Right atrium auricular region (tissue), 2 donors: ENCODE data around the gene FGR. TPM values are rescaled to one million over a fixed set of nuclear protein-coding genes. Genes with fewer than 3 reads are reported as not detected.

Source experiments
- DNase-seq: peaks from one replicate; pipeline ENCODE4 v3.0.0-alpha.2; 2019; ENCODE audit warnings: low spot score
- H3K27ac ChIP-seq, 2 donors: fragments of 200-600 bp; sonication (generic); 1 replicate in 1 of 2; 2 replicates in 1 of 2; pipeline ENCODE4 v1.5.1; 2016 to 2019
- H3K27me3 ChIP-seq, 2 donors: fragments of 200-600 bp; sonication (generic); one replicate each; pipeline versions ENCODE4 v1.5.1 to v1.6.0; 2017 to 2019
- H3K36me3 ChIP-seq: fragments of 200-600 bp; sonication (generic); one replicate; pipeline ENCODE4 v1.5.1; 2016
- H3K4me1 ChIP-seq, 2 donors: fragments of 200-600 bp; sonication (generic); one replicate each; pipeline versions ENCODE4 v1.5.1 to v1.6.0; 2017 to 2019
- H3K4me3 ChIP-seq, 2 donors: fragments of 200-600 bp; sonication (generic); 1 replicate in 1 of 2; 2 replicates in 1 of 2; pipeline ENCODE4 v1.5.1; 2017 to 2019; ENCODE audit warnings: mild to moderate bottlenecking in 1 of 2, moderate library complexity in 1 of 2
- H3K9me3 ChIP-seq, 2 donors: fragments of 200-600 bp; sonication (generic); one replicate each; pipeline ENCODE4 v1.5.1; 2019
- total RNA-seq, 2 donors: library from RNA; depleted of rRNA; stranded (reverse); fragments of >200 nt; gene quantifications; one replicate each; pipeline ENCODE4 v1.1.0, GENCODE V29; 2016
- TF ChIP-seq, protein P1 (sequence below), 2 donors: fragments of 200-600 bp; sonication (generic); IDR thresholded peaks; one replicate each; pipeline ENCODE4 v1.5.1; 2019; ENCODE audit warnings: antibody characterized with exemption in 2 of 2

FGR gene
- total RNA-seq, 2 donors from 2014 or later: 5.7 to 19.8 TPM

DNA sequence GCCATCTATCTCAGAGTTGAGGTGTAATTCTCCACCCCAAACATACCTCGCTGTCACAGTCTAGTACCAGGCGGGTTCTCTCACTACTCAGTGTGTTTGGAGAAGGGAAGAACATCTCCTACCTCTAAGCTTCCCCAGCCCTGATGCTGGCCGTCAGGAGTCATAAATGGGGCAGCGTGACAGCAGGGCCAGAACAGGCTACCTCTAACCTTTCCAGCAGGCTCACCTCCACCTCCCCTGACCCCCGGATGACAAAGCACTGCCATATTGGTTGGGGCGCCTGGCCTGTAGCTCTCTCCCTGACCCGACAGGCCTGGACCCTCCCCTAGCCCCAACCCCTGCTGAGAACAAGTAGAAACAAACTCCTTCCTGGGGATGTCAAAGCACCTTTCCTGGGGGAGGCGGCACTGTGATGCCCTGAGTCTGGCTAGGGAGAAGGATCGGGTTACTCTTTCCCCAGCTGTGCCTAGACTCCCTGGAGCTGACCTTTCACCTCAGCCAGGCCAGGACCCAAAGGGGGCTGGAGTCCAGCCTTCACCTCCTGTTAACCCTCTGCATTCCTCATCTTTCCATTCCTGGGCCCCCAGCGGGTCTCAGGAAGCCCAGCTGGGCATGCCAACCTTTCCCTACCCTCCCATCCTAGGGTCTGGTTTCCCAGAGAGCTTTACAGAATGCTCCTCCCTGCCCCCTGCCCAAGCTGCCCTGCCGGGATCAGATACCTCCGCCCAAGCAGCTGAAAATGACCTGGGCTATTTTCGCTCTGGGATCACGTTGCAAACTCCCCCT, 65.3 kb downstream of the FGR start:
- Histone ChIP-seq H3K4me1 (peaks cover 0 to 100% of the 10 kb centered on the region in 2 donors), H3K27me3 (no peaks in the 10 kb centered on the region), H3K4me3 (no peak overlapping the region), H3K36me3 (no peaks in the 10 kb centered on the region), H3K9me3 (no peaks in the 10 kb centered on the region), H3K27ac (peak overlapping the region; percentile 90 to 96)
- no peak for DNase-seq
- TF ChIP-seq, protein P1, sequence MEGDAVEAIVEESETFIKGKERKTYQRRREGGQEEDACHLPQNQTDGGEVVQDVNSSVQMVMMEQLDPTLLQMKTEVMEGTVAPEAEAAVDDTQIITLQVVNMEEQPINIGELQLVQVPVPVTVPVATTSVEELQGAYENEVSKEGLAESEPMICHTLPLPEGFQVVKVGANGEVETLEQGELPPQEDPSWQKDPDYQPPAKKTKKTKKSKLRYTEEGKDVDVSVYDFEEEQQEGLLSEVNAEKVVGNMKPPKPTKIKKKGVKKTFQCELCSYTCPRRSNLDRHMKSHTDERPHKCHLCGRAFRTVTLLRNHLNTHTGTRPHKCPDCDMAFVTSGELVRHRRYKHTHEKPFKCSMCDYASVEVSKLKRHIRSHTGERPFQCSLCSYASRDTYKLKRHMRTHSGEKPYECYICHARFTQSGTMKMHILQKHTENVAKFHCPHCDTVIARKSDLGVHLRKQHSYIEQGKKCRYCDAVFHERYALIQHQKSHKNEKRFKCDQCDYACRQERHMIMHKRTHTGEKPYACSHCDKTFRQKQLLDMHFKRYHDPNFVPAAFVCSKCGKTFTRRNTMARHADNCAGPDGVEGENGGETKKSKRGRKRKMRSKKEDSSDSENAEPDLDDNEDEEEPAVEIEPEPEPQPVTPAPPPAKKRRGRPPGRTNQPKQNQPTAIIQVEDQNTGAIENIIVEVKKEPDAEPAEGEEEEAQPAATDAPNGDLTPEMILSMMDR (IDR thresholded peaks at IDR 0.05): no peak

DNA sequence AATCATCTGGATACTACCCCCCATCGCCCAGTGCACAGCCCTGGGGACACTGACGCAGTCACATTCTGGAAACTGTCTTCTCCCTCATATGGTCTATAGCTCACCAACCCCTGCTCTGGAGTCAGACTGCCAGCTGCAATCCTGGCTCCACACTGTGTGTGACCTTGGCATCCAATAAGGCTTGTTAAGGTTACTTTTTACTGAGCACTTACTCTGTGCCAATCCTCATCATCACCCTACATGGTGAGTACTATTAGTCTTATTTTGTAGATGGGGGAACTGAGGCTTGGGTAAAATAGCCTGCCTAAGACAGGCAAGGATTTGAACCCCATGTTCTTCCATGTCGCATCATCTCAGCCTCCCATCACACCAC, 65.9 kb downstream of the FGR start:
- Histone ChIP-seq H3K4me1 (peaks cover 0 to 100% of the 10 kb centered on the region in 2 donors), H3K36me3 (no peaks in the 10 kb centered on the region), H3K9me3 (no peaks in the 10 kb centered on the region), H3K4me3 (peak overlapping the region in 1 of 2 donors; percentile 40), H3K27me3 (no peaks in the 10 kb centered on the region), H3K27ac (peak overlapping the region; percentile 90 to 96)
- TF ChIP-seq, protein P1 (IDR thresholded peaks at IDR 0.05): no peak
- no peak for DNase-seq

DNA sequence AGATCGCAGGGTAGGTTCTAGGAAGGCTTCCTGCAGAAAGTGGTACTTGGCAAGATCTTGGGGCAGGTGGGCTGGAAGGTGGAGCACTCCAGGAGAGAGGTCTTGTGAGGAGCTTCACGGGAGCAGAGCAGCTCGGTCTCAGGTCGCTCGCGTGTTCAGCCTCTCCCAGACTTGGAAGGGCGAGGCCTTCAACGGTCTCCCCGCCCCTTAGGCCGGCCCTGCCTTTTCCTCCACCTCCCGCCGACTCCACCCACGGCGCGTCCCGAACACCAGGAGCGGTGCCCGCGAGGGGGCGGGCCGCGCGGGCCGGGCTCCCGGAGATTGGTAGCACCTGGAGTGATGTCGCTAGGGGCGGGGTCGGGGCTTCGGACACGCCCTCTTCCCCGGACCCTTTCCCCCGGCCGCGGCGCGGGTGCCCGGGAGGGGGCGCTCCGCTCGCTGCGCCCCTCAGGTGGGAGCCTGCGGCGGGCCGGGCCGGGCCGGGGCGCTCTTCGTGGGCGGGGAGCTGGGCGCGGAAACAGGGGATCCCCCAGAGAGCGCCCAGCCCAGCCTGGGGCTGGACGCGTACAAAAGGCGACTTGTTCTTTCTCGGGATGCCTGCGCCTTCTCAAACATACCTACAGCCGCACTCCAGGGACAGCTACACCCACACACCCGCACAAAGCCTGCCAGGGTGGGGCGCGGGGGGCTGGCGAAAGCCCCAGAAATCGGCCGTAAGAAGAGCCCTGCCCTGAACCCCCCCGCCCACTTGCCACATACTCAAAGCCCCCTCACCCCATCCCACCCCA, 66.5 kb downstream of the FGR start:
- peak overlapping the region in 1 of 2 donors; percentile 40 for H3K4me3 ChIP-seq
- DNase-seq: peak; percentile 95
- peaks cover 0 to 100% of the 10 kb centered on the region in 2 donors for H3K4me1 ChIP-seq
- no peaks in the 10 kb centered on the region for H3K9me3 ChIP-seq
- TF ChIP-seq, protein P1 (IDR thresholded peaks at IDR 0.05): peak; percentile 86 to 88
- H3K36me3 ChIP-seq: no peaks in the 10 kb centered on the region
- H3K27ac ChIP-seq: peak overlapping the region; percentile 90 to 96
- no peaks in the 10 kb centered on the region for H3K27me3 ChIP-seq

DNA sequence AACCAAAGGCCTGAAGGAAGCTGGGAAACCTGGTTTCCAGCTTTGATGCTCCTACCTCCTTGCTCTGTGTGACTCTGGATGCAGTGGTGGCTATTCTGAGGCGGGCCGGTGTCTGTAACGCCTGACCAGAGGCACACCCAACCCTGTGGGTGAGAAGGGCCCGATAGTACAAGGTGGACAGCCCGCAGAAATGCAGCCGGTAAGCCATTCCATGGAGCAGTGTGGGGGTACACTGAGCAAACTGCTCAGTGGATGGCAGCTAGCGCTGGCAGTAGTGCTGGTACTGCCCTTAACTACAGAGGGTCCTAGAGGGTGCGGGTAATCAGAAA, 67.0 kb downstream of the FGR start:
- H3K36me3 ChIP-seq: no peaks in the 10 kb centered on the region
- TF ChIP-seq, protein P1 (IDR thresholded peaks at IDR 0.05): no peak
- no peak for DNase-seq
- H3K9me3 ChIP-seq: no peaks in the 10 kb centered on the region
- no peaks in the 10 kb centered on the region for H3K27me3 ChIP-seq
- H3K27ac ChIP-seq: peak overlapping the region; percentile 90 to 96
- H3K4me1 ChIP-seq: peaks cover 0 to 100% of the 10 kb centered on the region in 2 donors
- H3K4me3 ChIP-seq: peak overlapping the region in 1 of 2 donors; percentile 21

DNA sequence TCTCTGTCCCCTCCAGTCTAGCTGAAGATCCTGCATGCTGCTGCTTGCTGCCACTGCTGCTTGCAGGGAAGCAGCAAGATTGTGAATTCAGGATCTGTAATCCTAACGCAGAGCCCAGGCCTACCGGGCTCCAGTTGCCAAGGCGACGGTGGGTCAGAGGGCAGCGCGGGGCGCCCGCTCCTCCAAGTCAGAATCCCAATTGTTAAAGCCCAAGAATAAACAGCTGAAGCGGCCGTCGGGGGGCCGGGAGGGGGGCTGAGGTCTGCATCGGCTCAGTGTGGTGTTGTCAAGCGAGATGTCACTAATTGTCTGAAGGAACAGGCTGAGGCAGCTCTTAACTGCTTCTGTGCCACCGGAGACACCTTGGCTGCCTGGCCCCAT, 67.8 kb downstream of the FGR start:
- Histone ChIP-seq H3K36me3 (no peaks in the 10 kb centered on the region), H3K4me1 (peaks cover 0 to 100% of the 10 kb centered on the region in 2 donors)
- TF ChIP-seq, protein P1 (IDR thresholded peaks at IDR 0.05): no peak

More for the DNA sequence above, 67.8 kb downstream of the FGR start:
- no peak for DNase-seq
- no peaks in the 10 kb centered on the region for H3K27me3 ChIP-seq
- H3K27ac ChIP-seq: peak overlapping the region; percentile 90 to 96
- no peaks in the 10 kb centered on the region for H3K9me3 ChIP-seq
- H3K4me3 ChIP-seq: no peak overlapping the region
